ENCODE data around the gene HAUS8. TPM values are rescaled to one million over a fixed set of nuclear protein-coding genes. Genes with fewer than 3 reads are reported as not detected.

Gene HAUS8
- total and polyA plus RNA-seq, 2 donors (not counting 1 experiment from before 2014, with no cell fraction given): 17.6 to 24.9 TPM

GRCh38 chr19:17063428-17063827, 11.8 kb downstream of the HAUS8 start:
- TF ChIP-seq EZH2 (IDR thresholded peaks at IDR 0.05; ENCODE audit: borderline replicate concordance, insufficient read depth, low read depth, low read length, poor library complexity, severe bottlenecking): no peak
- no peak for TF ChIP-seq CTCF (IDR thresholded peaks at IDR 0.05)
- Mint-ChIP-seq H3K9me3 (ENCODE audit: insufficient read depth) (no peaks in the 10 kb centered on the region), H3K4me1 (peaks cover 26% of the 10 kb centered on the region), H3K27me3 (no peaks in the 10 kb centered on the region), H3K4me3 (no peak overlapping the region), H3K27ac (no peak overlapping the region)
- Histone ChIP-seq H3K27me3 (replicated peaks in 1 of 4; ENCODE audit: control extremely low read depth in 1 of 4, control insufficient read depth in 3 of 4, insufficient read depth in 4 of 4, low read length in 3 of 4) (no peaks in the 10 kb centered on the region), H3K4me1 (ENCODE audit: control insufficient read depth in 2 of 2, insufficient read depth in 2 of 2, low read length in 2 of 2) (peaks cover 15 to 24% of the 10 kb centered on the region in 2 donors), H3K4me2 (replicated peaks; ENCODE audit: low read depth, low read length, poor library complexity, severe bottlenecking) (no peak overlapping the region), H3K4me3 (ENCODE audit: control extremely low read depth in 1 of 5, extremely low read depth in 1 of 5, insufficient read depth in 1 of 5, low read depth in 2 of 5, low read length in 4 of 5) (no peak overlapping the region), H3K9me3 (ENCODE audit: control extremely low read depth in 1 of 3, control insufficient read depth in 2 of 3, insufficient read depth in 1 of 3, low read length in 2 of 3) (peaks cover 3 to 10% (median 9%) of the 10 kb centered on the region in 3 donors), H3K79me2 (ENCODE audit: control insufficient read depth, insufficient read depth, low read length) (peaks cover 22% of the 10 kb centered on the region), H3K36me3 (replicated peaks in 1 of 2; ENCODE audit: control extremely low read depth in 1 of 2, control insufficient read depth in 1 of 2, extremely low read depth in 1 of 2, insufficient read depth in 2 of 2, low read length in 1 of 2) (peaks cover 6 to 28% of the 10 kb centered on the region in 2 experiments), H3K27ac (ENCODE audit: low read length in 2 of 2) (no peak overlapping the region), H3K9ac (ENCODE audit: low read length) (no peak overlapping the region), H2AFZ (ENCODE audit: insufficient read depth, low read depth, low read length, poor library complexity, severe bottlenecking) (no peak overlapping the region), H4K20me1 (ENCODE audit: control insufficient read depth, insufficient read depth, low read length, poor library complexity, severe bottlenecking) (no peaks in the 10 kb centered on the region)
- intact Hi-C loops (cut with micrococcal nuclease): no loop called here
- ATAC-seq (ENCODE audit: low read depth) (no peak), DNase-seq (no peak)
- ChIA-PET CTCF (no interaction called here), POLR2A (no interaction called here)
- no CpG with 5 or more reads among the region's 2 CpGs for WGBS (ENCODE audit: insufficient coverage)

GRCh38 chr19:17061691-17062090, 13.6 kb downstream of the HAUS8 start:
- TF ChIP-seq EZH2 (IDR thresholded peaks at IDR 0.05; ENCODE audit: borderline replicate concordance, insufficient read depth, low read depth, low read length, poor library complexity, severe bottlenecking): no peak
- no peak for TF ChIP-seq CTCF (IDR thresholded peaks at IDR 0.05)
- Histone ChIP-seq H2AFZ (ENCODE audit: insufficient read depth, low read depth, low read length, poor library complexity, severe bottlenecking) (no peak overlapping the region), H3K27me3 (replicated peaks in 1 of 4; ENCODE audit: control extremely low read depth in 1 of 4, control insufficient read depth in 3 of 4, insufficient read depth in 4 of 4, low read length in 3 of 4) (no peaks in the 10 kb centered on the region), H3K4me2 (replicated peaks; ENCODE audit: low read depth, low read length, poor library complexity, severe bottlenecking) (no peak overlapping the region), H3K4me1 (ENCODE audit: control insufficient read depth in 2 of 2, insufficient read depth in 2 of 2, low read length in 2 of 2) (peaks cover 5 to 8% of the 10 kb centered on the region in 2 donors), H3K36me3 (replicated peaks in 1 of 2; ENCODE audit: control extremely low read depth in 1 of 2, control insufficient read depth in 1 of 2, extremely low read depth in 1 of 2, insufficient read depth in 2 of 2, low read length in 1 of 2) (peaks cover 10 to 36% of the 10 kb centered on the region in 2 experiments), H4K20me1 (ENCODE audit: control insufficient read depth, insufficient read depth, low read length, poor library complexity, severe bottlenecking) (no peaks in the 10 kb centered on the region), H3K4me3 (ENCODE audit: control extremely low read depth in 1 of 5, extremely low read depth in 1 of 5, insufficient read depth in 1 of 5, low read depth in 2 of 5, low read length in 4 of 5) (no peak overlapping the region), H3K9me3 (ENCODE audit: control extremely low read depth in 1 of 3, control insufficient read depth in 2 of 3, insufficient read depth in 1 of 3, low read length in 2 of 3) (peaks cover 4 to 18% (median 16%) of the 10 kb centered on the region in 3 donors), H3K27ac (ENCODE audit: low read length in 2 of 2) (no peak overlapping the region), H3K79me2 (ENCODE audit: control insufficient read depth, insufficient read depth, low read length) (peaks cover 22% of the 10 kb centered on the region), H3K9ac (ENCODE audit: low read length) (no peak overlapping the region)
- 96% methylated on average over 3 of the region's 7 CpGs for WGBS (ENCODE audit: insufficient coverage)
- intact Hi-C loops (cut with micrococcal nuclease): no loop called here
- no peak for DNase-seq
- ChIA-PET CTCF (no interaction called here), POLR2A (no interaction called here)
- Mint-ChIP-seq H3K27me3 (no peaks in the 10 kb centered on the region), H3K27ac (no peak overlapping the region), H3K9me3 (ENCODE audit: insufficient read depth) (no peaks in the 10 kb centered on the region), H3K4me3 (no peak overlapping the region), H3K4me1 (peaks cover 16% of the 10 kb centered on the region)
- no peak for ATAC-seq (ENCODE audit: low read depth)
